MCF 10A (cell line): ENCODE measurements around the gene STXBP1. TPM values are rescaled to one million over a fixed set of nuclear protein-coding genes. Genes with fewer than 3 reads are reported as not detected.
A peak's percentile ranks its signal among the peaks of the same experiment; 100 is the strongest.

ENCODE experiments used
- BruUV-seq: library from RNA; stranded (reverse); fragments of 400-500 nt; replicated peaks from 2 replicates; lab custom pipeline; 2021; lab: Mats Ljungman, UMichigan
- CTCF ChIA-PET: fragments of 300-600 bp; sonication (Branson Sonifier 250); formaldehyde crosslinking; extraction: SDS; loops from one replicate; lab custom pipeline; 2021; ENCODE audit warnings: antibody characterized with exemption, inconsistent platforms; lab: Yijun Ruan, JAX
- POLR2A ChIA-PET: fragments of 300-600, 350-650 bp; sonication (Branson Sonifier 250); formaldehyde crosslinking; extraction: SDS; loops from one replicate; lab custom pipeline; 2020; ENCODE audit warnings: antibody characterized with exemption, inconsistent platforms; lab: Yijun Ruan, JAX
- DNase-seq: peaks from one replicate; pipeline ENCODE4 v3.0.0-alpha.2; 2018; ENCODE audit not compliant: unreplicated experiment
- H3K27ac Mint-ChIP-seq: one replicate; pipeline ENCODE4 v1.8.0; 2022; ENCODE audit warnings: mild to moderate bottlenecking, low read depth, mixed read lengths; ENCODE audit not compliant: unreplicated experiment
- H3K27me3 Mint-ChIP-seq: one replicate; pipeline ENCODE4 v1.8.0; 2022; ENCODE audit warnings: mixed read lengths; ENCODE audit not compliant: insufficient read depth, unreplicated experiment
- H3K36me3 Mint-ChIP-seq: one replicate; pipeline ENCODE4 v1.8.0; 2022; ENCODE audit warnings: mild to moderate bottlenecking, moderate library complexity, mixed read lengths; ENCODE audit not compliant: insufficient read depth, unreplicated experiment
- H3K4me1 Mint-ChIP-seq: one replicate; pipeline ENCODE4 v1.8.0; 2022; ENCODE audit warnings: mixed read lengths; ENCODE audit not compliant: insufficient read depth, unreplicated experiment
- H3K4me3 Mint-ChIP-seq: one replicate; pipeline ENCODE4 v1.8.0; 2022; ENCODE audit warnings: mild to moderate bottlenecking, moderate library complexity, mixed read lengths; ENCODE audit not compliant: unreplicated experiment
- H3K9me3 Mint-ChIP-seq: one replicate; pipeline ENCODE4 v1.8.0; 2022; ENCODE audit warnings: mixed read lengths; ENCODE audit not compliant: unreplicated experiment
- intact Hi-C: fragments of 100-400 bp; cut with micrococcal nuclease; formaldehyde crosslinking; loops from 2 replicates; pipeline ENCODE4 v1.14.1; 2022
- total RNA-seq: library from RNA; stranded (reverse); gene quantifications from 2 replicates; pipeline ENCODE4 v1.2.3, GENCODE V29; 2022
- TF ChIP-seq, protein P1 (sequence below): fragments of 200-600 bp; IDR thresholded peaks from one replicate; pipeline ENCODE4 v1.8.0; 2022; ENCODE audit warnings: antibody characterized with exemption, mild to moderate bottlenecking; ENCODE audit not compliant: unreplicated experiment

STXBP1 gene
- total RNA-seq, 1 experiment from 2014 or later, result 20.0 TPM

GRCh38 chr9:127720031-127720864 lies 108.2 kb downstream of the STXBP1 start:
- POLR2A ChIA-PET, result no interaction called here
- intact Hi-C loops, result loop anchor here (5.0 kb wide), 1 partner anchor 108 kb away; the partner anchor contains the start of gene STXBP1
- Mint-ChIP-seq H3K4me3 (no peak overlapping the region), H3K9me3 (no peaks in the 10 kb centered on the region), H3K36me3 (no peaks in the 10 kb centered on the region), H3K4me1 (peaks cover 34% of the 10 kb centered on the region), H3K27me3 (no peaks in the 10 kb centered on the region), H3K27ac (peak overlapping the region; percentile 82)
- BruUV-seq, result no TSS peak
- DNase-seq, result no peak
- TF ChIP-seq, protein P1, sequence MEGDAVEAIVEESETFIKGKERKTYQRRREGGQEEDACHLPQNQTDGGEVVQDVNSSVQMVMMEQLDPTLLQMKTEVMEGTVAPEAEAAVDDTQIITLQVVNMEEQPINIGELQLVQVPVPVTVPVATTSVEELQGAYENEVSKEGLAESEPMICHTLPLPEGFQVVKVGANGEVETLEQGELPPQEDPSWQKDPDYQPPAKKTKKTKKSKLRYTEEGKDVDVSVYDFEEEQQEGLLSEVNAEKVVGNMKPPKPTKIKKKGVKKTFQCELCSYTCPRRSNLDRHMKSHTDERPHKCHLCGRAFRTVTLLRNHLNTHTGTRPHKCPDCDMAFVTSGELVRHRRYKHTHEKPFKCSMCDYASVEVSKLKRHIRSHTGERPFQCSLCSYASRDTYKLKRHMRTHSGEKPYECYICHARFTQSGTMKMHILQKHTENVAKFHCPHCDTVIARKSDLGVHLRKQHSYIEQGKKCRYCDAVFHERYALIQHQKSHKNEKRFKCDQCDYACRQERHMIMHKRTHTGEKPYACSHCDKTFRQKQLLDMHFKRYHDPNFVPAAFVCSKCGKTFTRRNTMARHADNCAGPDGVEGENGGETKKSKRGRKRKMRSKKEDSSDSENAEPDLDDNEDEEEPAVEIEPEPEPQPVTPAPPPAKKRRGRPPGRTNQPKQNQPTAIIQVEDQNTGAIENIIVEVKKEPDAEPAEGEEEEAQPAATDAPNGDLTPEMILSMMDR, result no peak
- CTCF ChIA-PET, result interaction anchor here (0.7 to 0.9 kb wide), 2 partner anchors 14 to 423 kb away, joined by 3 read pairs; partner anchors contain the start of gene TOR2A

DNA sequence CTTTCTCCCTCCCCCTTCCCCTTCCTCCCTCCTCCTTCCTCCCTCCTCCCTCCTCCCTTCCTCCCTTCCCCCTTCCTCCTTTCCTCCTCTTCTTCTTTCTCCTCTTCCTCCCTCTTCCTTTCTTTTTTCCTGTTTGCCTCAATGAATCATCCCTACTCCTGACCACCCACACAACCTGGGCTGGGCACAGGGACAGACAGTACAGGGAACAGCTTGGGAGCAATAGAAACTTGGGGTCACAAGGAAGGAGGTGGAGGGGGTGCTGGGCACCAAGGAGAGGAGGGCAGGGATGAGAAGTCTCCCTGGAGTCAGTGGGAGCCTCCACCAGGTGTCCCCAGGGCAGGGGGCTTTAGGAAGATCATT lies 108.8 kb downstream of the STXBP1 start:
- no peak for DNase-seq
- BruUV-seq, result no TSS peak
- POLR2A ChIA-PET, result no interaction called here
- H3K27me3 Mint-ChIP-seq, result no peaks in the 10 kb centered on the region
- no peaks in the 10 kb centered on the region for H3K36me3 Mint-ChIP-seq
- TF ChIP-seq, protein P1, result no peak
- H3K4me3 Mint-ChIP-seq, result no peak overlapping the region
- CTCF ChIA-PET, result interaction anchor here (1.5 kb wide), 1 partner anchor 149 kb away, joined by 4 read pairs; no protein-coding TSS in a partner anchor
- H3K27ac Mint-ChIP-seq, result peak overlapping the region; percentile 82
- peaks cover 32% of the 10 kb centered on the region for H3K4me1 Mint-ChIP-seq
- intact Hi-C loops, result loop anchor here (5.0 kb wide), 1 partner anchor 109 kb away; the partner anchor contains the start of gene STXBP1
- H3K9me3 Mint-ChIP-seq, result no peaks in the 10 kb centered on the region

DNA sequence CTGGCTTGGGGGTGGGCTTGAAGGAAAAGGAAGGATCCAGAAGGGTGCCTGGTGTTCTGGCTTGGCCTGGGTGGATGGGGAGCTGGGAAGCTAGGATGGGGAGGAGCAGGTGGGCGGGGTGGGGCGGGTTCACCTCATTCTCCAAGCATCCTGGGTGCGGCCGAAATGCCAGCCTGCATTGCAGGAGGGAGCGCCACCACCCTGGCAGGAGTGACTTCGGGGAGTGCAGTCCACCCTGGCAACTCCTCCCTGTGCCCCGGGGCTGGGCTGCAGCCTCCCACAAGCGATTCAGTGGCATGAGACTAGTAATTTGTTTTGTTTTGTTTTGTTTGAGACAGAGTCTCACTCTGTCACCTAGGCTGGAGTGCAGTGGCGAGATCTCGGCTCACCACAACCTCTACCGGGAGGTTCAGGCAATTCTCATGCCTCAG lies 109.3 kb downstream of the STXBP1 start:
- peak overlapping the region; percentile 82 for H3K27ac Mint-ChIP-seq
- intact Hi-C loops, result loop anchor here (5.0 kb wide), 1 partner anchor 109 kb away; the partner anchor contains the start of gene STXBP1
- peak; percentile 67 for DNase-seq

More for the DNA sequence above, 109.3 kb downstream of the STXBP1 start:
- TF ChIP-seq, protein P1, result peak; percentile 20
- peaks cover 27% of the 10 kb centered on the region for H3K4me1 Mint-ChIP-seq
- POLR2A ChIA-PET, result no interaction called here
- no peaks in the 10 kb centered on the region for H3K36me3 Mint-ChIP-seq
- CTCF ChIA-PET, result interaction anchor here (0.6 to 1.5 kb wide), 4 partner anchors 13 to 149 kb away, joined by 3 to 8 read pairs (median 4); partner anchors contain the start of genes CDK9 and TOR2A
- no peak overlapping the region for H3K4me3 Mint-ChIP-seq
- no TSS peak for BruUV-seq
- H3K27me3 Mint-ChIP-seq, result no peaks in the 10 kb centered on the region
- no peaks in the 10 kb centered on the region for H3K9me3 Mint-ChIP-seq
